DND-41 (cell line): ENCODE data around the gene GSK3A.

Source experiments
- CTCF ChIP-seq: IDR thresholded peaks from 2 replicates; pipeline ENCODE4 v1.5.1; 2012; ENCODE audit warnings: borderline replicate concordance, low read length, moderate library complexity, mild to moderate bottlenecking; ENCODE audit not compliant: poor library complexity, severe bottlenecking; ENCODE audit errors: extremely low read depth
- EZH2 ChIP-seq: IDR thresholded peaks from 3 replicates; pipeline ENCODE4 v1.6.1; 2012; ENCODE audit warnings: borderline replicate concordance, low read depth, mild to moderate bottlenecking, moderate library complexity, low read length, inconsistent platforms; ENCODE audit not compliant: severe bottlenecking

GRCh38 chr19:42200116-42200715 lies 42.2 kb downstream of the GSK3A start:
- no peak for TF ChIP-seq CTCF
- no peak for TF ChIP-seq EZH2
